ENCODE data around the gene PXMP4.

- no peak for TF ChIP-seq CTCF (conservative IDR thresholded peaks at IDR 0.05)
- TF ChIP-seq ZFX (IDR thresholded peaks at IDR 0.05), result no peak
Observed at GRCh38 chr20:33656783-33657703, 63.1 kb downstream of the PXMP4 start.

Data from C4-2B (cell line).